ENCODE data around the gene UBE4A.
"Not testable (repeated sequence)": the region's sequence is repeated elsewhere in the genome, so short reads cannot be mapped to it uniquely, and the experiment has no call there.

The UBE4A gene

DNA sequence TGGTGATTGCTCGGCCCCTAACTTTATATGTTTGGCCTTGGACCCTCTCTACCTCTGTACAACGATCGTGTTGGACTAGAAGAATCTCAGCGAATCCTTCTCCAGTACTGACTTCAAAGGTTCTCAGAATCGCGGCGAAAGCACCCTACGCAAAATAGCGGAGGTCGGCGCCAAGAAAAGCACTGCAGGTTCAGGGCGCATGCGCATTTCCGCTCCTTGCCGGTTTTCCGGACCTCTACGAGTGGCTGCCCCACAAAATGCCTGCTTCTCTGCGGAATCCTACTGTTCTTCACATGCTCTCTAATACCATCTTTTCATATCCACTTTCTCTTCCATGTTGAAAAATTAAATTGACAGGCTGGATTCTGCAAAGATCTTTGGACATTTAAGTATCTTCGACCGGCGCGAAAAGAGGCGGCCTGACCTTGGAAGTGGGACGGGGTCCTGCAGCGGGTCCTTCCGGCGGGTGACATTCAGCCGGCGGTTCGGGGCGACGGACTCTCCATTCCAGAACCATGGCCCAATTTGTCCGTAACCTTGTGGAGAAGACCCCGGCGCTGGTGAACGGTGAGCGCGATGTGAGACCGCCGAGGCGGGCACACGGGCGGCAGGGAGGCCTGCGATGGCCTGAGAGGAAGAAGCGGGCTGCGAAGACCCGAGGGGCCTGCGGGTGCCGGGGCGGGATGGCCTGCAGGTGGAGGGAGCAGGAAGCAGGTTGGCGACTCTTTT lies 41.9 kb downstream of the UBE4A start, which contains the start of gene ATP5MG:
TSS of gene ATP5MG (plus strand) at position 456 of the 729 bp plus-strand sequence. CDS start at position 516, 60 bp downstream.
- peak; percentile 77 for DNase-seq (ENCODE audit: low read depth)

DNA sequence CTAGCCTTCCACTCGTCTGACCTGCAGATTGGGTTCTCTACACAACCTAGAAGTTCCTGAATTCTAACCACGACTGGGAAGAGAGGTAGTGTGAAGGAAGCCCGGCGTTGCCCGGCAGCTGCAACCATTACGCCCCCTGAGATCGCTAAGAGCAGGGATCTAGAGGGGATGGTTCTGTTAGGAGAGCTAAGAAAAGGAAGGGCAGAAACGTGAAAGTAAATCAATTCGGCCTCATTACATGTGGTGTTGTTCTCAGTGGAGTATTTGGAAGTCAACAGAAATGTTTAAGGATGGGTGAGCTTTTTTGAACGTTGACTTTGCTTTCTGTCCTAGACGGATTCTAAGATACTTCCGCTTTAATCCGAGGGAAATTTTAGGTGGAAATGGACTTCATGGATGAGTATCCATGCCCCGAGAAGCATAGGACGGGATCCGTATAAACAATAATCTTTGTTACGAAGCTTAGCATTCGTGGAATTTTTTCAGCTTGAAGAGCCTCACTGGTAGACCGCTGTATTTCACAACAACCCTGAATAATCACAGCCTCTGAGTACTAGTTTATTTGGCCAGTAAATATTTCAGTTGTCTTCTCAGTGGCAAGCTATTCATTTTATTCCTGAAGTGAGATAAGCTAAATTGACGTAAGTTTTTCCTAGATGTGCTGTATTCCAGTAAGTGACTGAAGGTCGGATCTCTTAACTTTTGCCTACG lies 42.6 kb downstream of the UBE4A start:
- peak; percentile 54 for DNase-seq (ENCODE audit: low read depth)

DNA sequence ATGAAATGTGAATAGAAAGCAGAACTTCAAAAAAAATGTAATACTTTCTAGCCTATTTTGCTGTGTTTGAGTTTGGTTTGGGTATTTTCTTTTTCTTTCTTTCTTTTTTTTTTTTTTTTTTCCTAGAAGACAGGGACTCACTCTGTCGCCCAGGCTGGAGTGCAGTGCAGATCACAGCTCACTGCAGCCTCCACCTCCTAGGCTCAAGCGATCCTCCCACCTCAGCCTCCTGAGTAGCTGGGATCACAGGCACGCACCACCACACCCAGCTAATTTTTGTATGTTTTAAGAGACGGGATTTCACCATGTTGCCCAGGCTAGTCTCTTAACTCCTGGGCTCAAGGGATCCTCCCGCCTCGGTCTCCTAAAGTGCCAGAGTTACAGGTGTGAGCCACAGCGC lies 43.2 kb downstream of the UBE4A start:
- DNase-seq (ENCODE audit: low read depth): not testable (repeated sequence)

DNA sequence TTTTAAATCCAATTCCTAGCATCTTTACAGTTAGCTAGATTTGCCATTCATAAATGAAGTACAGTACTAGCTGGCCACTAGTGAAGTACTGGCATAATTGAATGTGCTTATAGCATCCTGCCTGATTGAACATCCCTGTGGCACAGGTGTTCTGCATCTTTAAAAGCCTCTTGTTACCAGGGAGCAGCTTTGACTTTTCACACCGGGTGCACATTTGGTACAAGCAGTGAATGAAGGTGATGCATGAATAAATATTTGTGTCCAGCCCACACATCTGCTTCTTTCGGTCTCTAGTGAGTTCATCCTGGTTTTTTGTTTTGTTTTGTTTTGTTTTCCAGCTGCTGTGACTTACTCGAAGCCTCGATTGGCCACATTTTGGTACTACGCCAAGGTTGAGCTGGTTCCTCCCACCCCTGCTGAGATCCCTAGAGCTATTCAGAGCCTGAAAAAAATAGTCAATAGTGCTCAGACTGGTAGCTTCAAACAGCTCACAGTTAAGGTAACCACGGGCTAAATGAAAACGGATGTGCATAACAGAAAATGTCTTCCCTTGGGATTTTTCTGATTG lies 47.3 kb downstream of the UBE4A start:
- no peak for DNase-seq (ENCODE audit: low read depth)

DNA sequence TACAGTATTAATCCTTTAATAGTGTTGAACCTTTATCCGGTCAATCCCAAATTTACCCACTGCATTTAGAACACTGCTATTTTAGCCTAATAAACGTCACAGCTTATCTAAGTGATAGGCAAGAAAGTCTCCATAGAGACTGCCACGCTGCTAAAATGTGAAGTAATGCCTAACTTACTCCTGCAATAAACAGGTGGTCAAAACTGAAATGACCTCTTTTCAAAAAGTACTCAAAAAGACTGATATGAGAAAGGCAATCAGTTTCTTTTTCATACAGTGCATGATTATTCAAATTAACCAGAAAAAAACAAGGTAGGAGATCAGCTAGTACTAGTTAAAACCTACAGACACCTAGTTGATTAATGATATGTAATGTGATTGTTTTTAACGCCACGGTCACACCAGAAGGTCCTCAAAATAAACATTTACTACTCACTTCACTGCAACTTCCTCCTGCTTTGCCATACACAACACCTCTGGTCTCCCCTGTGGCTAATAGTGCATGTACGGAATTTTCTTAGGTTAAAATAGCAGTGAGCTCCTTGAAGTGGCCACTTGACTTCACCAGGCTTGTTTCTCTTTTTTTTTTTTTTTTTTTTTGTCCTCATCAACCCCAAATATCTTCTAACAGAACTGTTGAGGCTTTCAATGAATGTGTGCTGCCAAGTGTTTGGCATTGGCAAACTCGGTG lies 50.8 kb downstream of the UBE4A start:
- DNase-seq (ENCODE audit: low read depth): no peak

DNA sequence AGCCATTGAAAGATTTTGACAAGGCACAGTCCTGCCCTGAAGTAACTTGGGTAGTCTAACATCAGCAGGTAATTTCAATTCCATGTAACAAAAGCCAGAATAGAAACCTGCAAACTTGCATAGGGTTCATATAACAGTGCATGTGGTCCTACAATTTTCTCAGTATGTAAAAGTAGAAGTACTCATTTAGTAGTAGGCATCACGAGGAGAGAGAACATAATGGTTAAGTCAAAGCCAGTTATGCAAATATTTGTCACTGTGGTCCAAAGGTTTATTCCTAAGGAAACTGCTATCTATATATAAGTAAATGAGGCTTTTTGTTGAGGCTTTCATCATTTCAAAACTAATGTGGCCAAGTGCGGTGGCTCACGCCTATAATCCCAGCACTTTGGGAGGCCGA lies 52.1 kb downstream of the UBE4A start:
- DNase-seq (ENCODE audit: low read depth): no peak

DNA sequence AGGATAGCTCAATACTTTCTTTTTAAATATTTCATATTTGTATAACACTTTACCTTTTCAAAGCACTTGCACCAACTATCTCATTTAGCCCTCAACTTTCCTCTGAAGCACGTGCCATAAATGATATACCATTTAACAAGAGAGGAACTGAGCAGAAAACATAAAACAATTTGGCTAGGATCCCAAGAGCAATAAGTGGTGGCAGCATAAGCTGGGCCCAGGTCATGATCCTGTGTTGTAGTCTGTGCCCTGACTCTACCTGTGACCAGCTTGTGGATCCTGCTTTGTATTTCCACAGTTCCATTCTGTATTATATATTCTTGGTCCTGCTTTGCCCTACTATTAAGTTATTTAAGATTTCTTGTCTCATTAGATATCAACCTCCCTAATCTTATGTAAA lies 53.5 kb downstream of the UBE4A start:
- no peak for DNase-seq (ENCODE audit: low read depth)

DNA sequence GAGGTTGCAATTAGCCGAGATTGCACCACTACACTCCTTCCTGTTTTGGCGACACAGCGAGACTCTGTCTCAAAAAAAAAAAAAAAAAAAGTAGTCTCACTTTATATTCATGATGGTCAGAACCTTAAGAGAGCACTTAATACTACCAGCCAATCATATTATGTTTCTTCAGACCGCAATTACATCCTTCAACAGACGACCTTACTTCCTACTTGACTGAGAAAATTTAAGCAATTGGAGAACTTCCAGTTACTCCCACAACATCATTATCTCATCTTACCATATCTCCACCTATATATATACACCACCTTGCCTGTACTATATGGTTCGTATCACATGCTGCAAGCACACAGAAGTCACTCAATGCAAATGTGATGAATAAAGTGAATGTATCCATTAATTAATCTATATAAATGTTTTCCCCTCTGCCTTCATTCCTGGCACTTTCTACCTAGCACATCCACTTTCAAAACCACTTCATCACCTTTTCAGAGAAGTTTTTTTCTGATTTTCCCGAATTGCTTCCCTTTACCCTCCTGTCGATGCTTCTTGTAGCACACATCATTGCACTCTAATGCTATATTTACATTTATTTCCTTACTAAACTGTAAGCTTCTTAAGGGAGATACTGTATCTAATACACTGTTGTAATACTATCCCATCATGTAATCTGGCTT lies 55.8 kb downstream of the UBE4A start:
- no peak for DNase-seq (ENCODE audit: low read depth)

DNA sequence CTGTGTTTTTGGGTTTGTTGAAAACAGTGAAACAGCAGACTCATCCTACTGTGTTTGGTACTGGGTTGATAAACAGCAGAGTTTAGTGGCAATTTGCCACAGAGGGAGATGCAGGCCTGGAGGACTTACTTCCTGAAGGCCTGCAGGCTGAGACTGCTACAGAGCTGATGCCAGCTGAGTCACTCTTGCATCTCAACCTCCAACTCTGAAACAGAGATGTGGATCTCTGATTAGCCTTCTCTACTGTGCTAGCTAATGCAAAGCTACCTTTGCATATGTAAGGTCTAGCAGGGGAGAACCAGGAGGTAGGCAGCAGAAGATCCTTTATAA lies 56.3 kb downstream of the UBE4A start:
- peak; percentile 88 for DNase-seq (ENCODE audit: low read depth)

DNA sequence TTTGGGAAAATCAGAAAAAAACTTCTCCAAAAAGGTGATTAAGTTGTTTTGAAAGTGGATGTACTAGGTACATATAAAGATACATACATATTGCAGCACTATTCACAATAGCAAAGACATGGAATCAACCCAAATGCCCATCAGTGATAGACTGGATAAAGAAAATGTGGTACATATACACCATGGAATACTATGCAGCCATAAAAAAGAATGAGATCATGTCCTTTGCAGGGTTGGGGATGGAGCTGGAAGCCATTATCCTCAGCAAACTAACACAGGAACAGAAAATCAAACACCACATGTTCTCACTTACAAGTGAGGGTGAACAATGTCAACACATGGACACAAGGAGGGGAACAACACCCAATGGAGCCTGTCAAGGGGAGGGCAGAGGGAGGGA lies 57.5 kb downstream of the UBE4A start:
- not testable (repeated sequence) for DNase-seq (ENCODE audit: low read depth)

DNA sequence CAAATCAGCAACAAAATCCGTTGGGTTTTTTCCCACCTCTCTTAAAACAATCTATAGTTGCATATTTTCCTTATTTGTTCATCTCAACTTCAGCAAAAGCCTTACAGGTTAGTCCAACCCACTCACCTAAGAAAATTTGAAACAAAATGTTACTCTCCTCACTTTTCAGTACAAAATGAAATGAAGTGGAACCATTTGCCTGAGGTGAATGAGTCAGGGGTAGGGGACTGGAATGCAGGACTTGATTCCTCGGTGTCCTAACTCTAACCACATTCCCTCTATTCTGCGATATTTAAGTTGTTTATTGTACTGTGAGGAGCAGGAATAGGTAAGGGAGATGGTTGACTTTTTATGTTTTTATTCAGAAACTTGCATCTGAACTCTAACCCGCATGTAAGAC lies 58.4 kb downstream of the UBE4A start:
- no peak for DNase-seq (ENCODE audit: low read depth)

DNA sequence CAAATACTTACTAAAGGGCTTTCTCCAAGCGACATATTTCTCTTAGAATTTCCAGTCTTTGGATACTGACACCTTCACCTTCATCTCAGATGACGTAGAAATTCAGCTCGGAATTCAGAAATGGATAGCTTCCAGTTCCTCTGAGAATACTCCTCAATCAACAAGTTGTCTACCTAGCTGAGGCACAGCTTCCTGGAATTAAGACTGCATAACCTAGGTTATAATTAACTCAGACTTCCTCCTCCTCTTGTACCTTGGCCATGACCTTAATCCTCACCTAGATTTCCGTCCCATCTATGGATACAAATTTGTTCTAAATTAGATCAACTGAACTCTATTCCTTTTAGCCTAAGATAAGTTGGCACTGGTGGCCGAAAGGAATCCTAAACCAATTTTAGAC lies 59.4 kb downstream of the UBE4A start:
- DNase-seq (ENCODE audit: low read depth): no peak

DNA sequence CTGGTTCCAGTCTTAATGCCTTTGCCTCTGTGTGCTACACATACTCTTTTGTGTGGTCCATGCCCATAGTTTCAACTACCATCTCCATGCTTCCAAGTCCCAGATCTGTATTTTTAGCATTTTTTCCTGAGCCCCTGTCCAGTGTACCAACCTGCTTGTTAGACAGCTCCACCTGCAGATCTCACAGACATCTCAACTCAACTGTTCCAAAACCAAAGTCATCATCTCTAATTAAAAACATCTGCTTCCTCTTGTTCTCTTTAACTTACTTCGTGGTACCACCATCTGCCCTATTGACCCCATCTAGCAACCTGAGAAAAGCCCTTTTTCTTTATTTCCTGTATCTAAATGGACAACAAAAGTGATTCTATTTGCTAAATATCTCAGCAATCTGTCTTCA lies 68.3 kb downstream of the UBE4A start:
- DNase-seq (ENCODE audit: low read depth): no peak

DNA sequence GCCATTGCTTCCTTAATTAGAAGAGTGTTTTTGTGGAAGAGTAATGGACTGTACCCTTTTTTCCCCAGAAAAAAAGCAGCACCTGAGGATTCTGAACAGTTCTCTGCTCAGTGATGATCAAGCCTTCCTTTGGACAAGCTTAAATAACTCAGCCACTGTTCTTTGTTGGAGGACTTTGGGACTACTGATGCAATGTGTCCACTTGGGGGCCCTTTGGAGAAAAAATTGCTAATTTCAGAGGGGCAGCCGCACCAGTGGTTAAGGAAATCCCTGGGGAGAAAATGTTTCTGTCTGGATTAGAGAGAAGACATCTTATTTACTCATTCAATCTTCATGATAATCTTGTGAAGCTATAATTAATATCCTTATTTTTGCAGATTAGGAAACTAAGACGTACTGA lies 71.6 kb downstream of the UBE4A start:
- no peak for DNase-seq (ENCODE audit: low read depth)

DNA sequence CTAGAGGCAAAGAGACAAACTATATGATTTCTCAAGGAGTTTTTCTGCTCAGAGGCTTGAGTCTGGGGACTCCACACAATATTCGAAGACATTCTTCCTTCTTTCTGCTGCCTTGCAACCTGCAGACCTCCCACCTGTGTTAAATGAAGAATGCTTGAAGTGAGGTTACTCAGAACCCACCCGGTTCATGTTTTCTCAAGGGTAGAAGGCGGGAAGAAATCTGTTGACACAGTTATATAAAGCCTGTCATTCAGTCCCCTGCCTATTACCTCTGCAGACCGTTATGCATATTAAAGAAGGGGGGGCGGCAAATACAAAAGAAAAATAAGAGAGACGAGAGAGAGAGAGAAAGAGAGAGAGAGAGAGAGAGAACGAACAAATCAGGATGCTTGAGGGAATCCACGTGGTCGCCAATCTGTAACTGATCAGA lies 74.7 kb downstream of the UBE4A start:
- no peak for DNase-seq (ENCODE audit: low read depth)

DNA sequence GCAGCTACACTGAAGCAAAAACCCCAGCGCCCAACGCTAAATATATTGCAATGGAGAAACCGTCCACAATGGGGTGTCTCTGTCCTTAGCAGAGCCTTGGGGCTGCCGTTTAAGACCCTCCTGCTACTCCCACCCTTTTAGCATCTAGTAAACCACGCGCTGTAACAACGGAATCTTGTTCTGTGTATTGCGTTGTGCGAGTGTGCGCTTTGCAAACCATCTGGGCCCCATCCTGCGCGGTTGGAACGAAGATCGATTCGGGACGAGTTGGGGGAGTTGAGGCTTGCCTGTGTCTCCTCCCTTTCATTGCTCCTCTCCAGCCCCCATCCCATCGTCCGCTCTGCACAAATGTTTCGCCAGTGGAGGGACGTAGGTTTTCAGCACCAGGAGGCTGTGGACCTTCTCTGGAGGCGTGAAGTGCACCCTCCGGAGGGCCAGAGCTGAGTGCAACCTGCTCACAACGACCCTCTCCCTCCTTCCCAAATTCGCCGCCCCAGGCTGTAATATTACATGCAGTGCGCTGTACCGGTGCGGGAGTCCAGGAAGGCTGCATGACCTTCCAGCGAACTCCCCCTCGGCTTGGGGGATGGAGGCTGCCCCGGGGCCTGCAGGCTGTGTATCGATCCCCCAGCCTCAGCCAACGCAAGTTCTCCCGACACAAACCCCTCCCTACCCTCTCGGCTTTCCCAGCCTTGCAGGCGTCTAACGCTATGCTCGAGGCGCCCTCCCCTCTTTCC lies 75.3 kb downstream of the UBE4A start:
- DNase-seq (ENCODE audit: low read depth): no peak

DNA sequence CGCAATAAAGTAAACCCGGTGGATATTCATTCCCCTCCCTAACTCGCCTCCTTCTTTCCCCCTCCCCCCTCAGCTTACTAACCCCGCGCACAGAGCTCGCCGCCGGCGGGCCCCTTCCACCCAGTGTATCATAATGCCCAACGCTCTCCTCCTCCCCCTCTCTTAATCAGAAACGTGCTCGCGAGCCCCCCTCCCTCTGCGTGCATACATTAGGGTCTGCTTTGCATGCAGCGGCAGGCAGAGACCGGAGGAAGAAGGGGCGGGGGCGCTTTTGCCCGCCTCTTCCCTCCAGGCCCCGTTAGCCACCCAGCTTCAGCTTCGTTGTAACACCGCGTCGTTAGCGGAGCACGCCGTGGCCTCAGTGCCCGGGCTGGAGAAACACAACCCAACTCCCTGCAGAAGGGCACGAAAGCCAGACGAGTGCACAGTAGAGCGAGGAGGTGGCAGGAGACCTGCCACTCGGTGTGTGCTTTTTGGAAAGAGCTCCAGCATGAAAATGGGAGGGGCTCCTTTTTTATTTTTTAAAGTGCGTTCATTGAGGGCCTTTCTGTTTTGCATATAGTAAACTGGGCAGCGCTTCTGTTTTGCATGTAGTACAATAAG lies 76.0 kb downstream of the UBE4A start:
- no peak for DNase-seq (ENCODE audit: low read depth)

DNA sequence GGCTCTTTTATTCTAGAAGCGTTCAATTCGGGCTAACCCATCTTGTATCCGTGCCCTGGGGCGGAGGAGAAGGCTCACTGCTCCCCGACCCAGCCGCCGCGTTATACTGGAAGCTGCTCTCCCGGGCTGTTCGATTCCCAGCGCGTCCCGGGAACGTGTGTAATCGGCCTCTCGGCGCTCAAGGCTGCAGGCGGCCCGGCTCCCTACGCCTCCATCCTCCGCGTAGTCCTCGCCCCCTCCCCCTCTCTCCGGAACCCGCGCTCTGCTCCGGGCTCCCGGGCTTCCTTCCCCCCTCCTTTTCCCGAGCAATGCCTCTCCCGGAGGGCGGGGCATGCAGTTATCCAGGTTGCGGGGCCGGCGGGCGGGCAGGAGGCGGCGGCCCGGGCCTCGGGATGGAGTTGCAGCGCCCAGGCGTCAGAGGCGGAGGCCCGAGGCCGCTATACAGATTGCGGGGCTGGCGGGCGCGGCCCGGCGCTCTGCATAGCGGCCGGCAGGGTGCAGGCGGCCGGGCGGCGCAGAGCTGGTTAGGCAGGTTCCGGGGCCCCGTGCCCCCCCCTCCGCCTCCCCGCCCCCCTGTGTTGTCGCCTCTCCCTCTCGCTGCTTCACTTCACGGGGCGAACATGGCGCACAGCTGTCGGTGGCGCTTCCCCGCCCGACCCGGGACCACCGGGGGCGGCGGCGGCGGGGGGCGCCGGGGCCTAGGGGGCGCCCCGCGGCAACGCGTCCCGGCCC lies 76.7 kb downstream of the UBE4A start, which contains the start of gene KMT2A:
TSS of gene KMT2A (plus strand) at position 600 of the 732 bp plus-strand sequence. CDS start at position 621, 21 bp downstream.
- peak; percentile 96 for DNase-seq (ENCODE audit: low read depth)

DNA sequence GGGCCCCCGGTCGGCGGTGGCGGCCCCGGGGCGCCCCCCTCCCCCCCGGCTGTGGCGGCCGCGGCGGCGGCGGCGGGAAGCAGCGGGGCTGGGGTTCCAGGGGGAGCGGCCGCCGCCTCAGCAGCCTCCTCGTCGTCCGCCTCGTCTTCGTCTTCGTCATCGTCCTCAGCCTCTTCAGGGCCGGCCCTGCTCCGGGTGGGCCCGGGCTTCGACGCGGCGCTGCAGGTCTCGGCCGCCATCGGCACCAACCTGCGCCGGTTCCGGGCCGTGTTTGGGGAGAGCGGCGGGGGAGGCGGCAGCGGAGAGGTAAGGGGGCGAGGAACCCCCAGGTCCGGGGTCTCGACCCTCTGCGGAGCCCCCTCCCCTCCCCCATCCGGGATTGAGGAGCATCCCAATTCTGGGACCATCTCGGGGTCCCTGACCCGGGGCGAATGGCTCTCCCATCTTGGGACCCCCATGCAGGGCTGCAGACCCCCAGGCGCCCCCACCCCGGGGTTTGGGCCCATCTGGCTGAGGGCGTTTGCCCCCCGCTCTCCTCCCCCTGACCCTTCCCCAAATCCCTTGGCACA lies 77.3 kb downstream of the UBE4A start:
- DNase-seq (ENCODE audit: low read depth): no peak

All from stromal cell of bone marrow (primary cell).